Right cardiac atrium (tissue), 5 donors: ENCODE data around the gene CSF3R. TPM values are rescaled to one million over a fixed set of nuclear protein-coding genes. Genes with fewer than 3 reads are reported as not detected.

Source experiments
- ATAC-seq, 2 donors: fragments of 200-7000 bp; cut with Tn5 transposase; one replicate each; pipeline versions ENCODE4 v1.8.0 to v1.9.1; 2020; ENCODE audit warnings: moderate library complexity in 2 of 2, mild to moderate bottlenecking in 1 of 2
- DNase-seq, 3 donors: peaks; one replicate each; pipeline ENCODE4 v3.0.0-alpha.2; 2020
- H3K27ac ChIP-seq: one replicate; pipeline ENCODE4 v1.5.1; 2013; ENCODE audit warnings: mild to moderate bottlenecking, low read length, control low read depth, moderate library complexity
- H3K27me3 ChIP-seq: one replicate; pipeline ENCODE4 v1.6.1; 2013; ENCODE audit not compliant: control insufficient read depth, insufficient read depth
- H3K4me1 ChIP-seq: one replicate; pipeline ENCODE4 v1.6.1; 2013; ENCODE audit warnings: low read length; ENCODE audit not compliant: control insufficient read depth, insufficient read depth
- H3K4me3 ChIP-seq: one replicate; pipeline ENCODE4 v1.5.1; 2013; ENCODE audit warnings: low read length, control low read depth
- H3K9me3 ChIP-seq: one replicate; pipeline ENCODE4 v1.6.1; 2013; ENCODE audit warnings: low read length; ENCODE audit not compliant: control insufficient read depth
- WGBS: extraction: QIAGEN DNeasy Blood & Tissue Kit; methylation state at CpG from one replicate; pipeline ENCODE4 v1.1.7; 2013; 5-methylcytosine and 5-hydroxymethylcytosine counted together
- intact Hi-C, 4 donors: fragments of 100-400 bp; cut with DNase I; formaldehyde crosslinking; loops; one replicate each; pipeline versions ENCODE4 v1.11.0 to v1.14.0; 2022 to 2023
- long read RNA-seq, 4 donors: library from polyadenylated mRNA; unstranded; transcript quantifications; one replicate each; pipeline ENCODE4 v2.0.0, GENCODE V29; 2020 to 2021
- polyA plus RNA-seq: library from polyadenylated mRNA; stranded (reverse); fragments of 200-250 nt; gene quantifications from one replicate; pipeline ENCODE4 v1.2.3, GENCODE V29; 2013
- total RNA-seq, 4 donors: library from RNA; stranded (reverse); fragmentation: NEBNext Ultra II Directional; extraction: Animal tissue kit (Norgen Biotek cat#: 25700); gene quantifications; one replicate each; pipeline ENCODE4 v1.2.1, GENCODE V29; 2021
- donor health status: healthy with polysubstance abuse.
- donor health status: DM: no; HTN: yes; CAD: no.
- donor health status: DM: no; HTN: no; CAD: no.
- donor health status: DM: no; HTN: yes; CAD: no; lungs with severe emphysema.
- donor health status: DM: yes; HTN: yes; CAD: no.

Gene CSF3R
- total RNA-seq (10 to 100 TPM in 1 of 4 donors, 1 to 10 TPM in 3; 5.0 to 10.9 (median 5.9) TPM), polyA plus RNA-seq (4.0 TPM)
- long read RNA-seq, donor 1, partial matches to known transcripts, result 2 of 5 reads
- long read RNA-seq, donor 1, other reads (novel, unspliced or antisense), result 2 of 5 reads
- long read RNA-seq, donor 2, partial matches to known transcripts, result 0 of 2 reads
- long read RNA-seq, donor 2, other reads (novel, unspliced or antisense), result 1 of 2 reads
- long read RNA-seq, donor 3, partial matches to known transcripts, result 7 of 19 reads
- long read RNA-seq, donor 3, other reads (novel, unspliced or antisense), result 11 of 19 reads
- long read RNA-seq, donor 4, partial matches to known transcripts, result 1 of 1 reads
- long read RNA-seq, donor 4, other reads (novel, unspliced or antisense), result 0 of 1 reads

- DNase-seq, result peak; percentile 40 to 73 (median 51)
- 38% methylated on average over 13 of the region's 13 CpGs for WGBS
- Histone ChIP-seq H3K27ac (no peak within 1 kb of the TSS), H3K27me3 (no peaks in the 10 kb centered on the region), H3K4me1 (no peaks in the 10 kb centered on the region), H3K9me3 (no peaks in the 10 kb centered on the region), H3K4me3 (peak within 1 kb of the TSS; percentile 4)
- intact Hi-C loops, result no loop called here
- ATAC-seq, result peak; percentile 30 to 58
Observed at GRCh38 chr1:36482724-36483388, at the start of gene CSF3R. Gene CSF3R, minus strand, starts transcription at chr1:36482913. Its CDS starts 3,417 bp downstream, at chr1:36479496.

- no peak overlapping the region for H3K4me3 ChIP-seq
- no peaks in the 10 kb centered on the region for H3K27me3 ChIP-seq
- H3K9me3 ChIP-seq, result no peaks in the 10 kb centered on the region
- H3K4me1 ChIP-seq, result no peaks in the 10 kb centered on the region
- no peak overlapping the region for H3K27ac ChIP-seq
- WGBS, result 54% methylated on average over 3 of the region's 3 CpGs
- DNase-seq (no peak), ATAC-seq (no peak)
- intact Hi-C loops, result no loop called here
Observed at GRCh38 chr1:36531833-36532232, 49.1 kb upstream of the CSF3R start.

- no peaks in the 10 kb centered on the region for H3K9me3 ChIP-seq
- DNase-seq (no peak), ATAC-seq (no peak)
- H3K27ac ChIP-seq, result no peak overlapping the region
- WGBS, result 85% methylated on average over 6 of the region's 6 CpGs
- H3K4me1 ChIP-seq, result no peaks in the 10 kb centered on the region
- H3K4me3 ChIP-seq, result no peak overlapping the region
- intact Hi-C loops, result no loop called here
- H3K27me3 ChIP-seq, result no peaks in the 10 kb centered on the region
Observed at GRCh38 chr1:36530791-36531190, 48.1 kb upstream of the CSF3R start.

GRCh38 chr1:36530261-36530660 lies 47.5 kb upstream of the CSF3R start:
- H3K27me3 ChIP-seq, result no peaks in the 10 kb centered on the region
- WGBS, result 60% methylated on average over 7 of the region's 7 CpGs

GRCh38 chr1:36529769-36530260 lies 47.1 kb upstream of the CSF3R start:
- H3K27ac ChIP-seq, result no peak overlapping the region
- 46% methylated on average over 3 of the region's 3 CpGs for WGBS
- no peaks in the 10 kb centered on the region for H3K9me3 ChIP-seq
- no peaks in the 10 kb centered on the region for H3K27me3 ChIP-seq
- H3K4me1 ChIP-seq, result no peaks in the 10 kb centered on the region
- ATAC-seq, result no peak
- no peak overlapping the region for H3K4me3 ChIP-seq
- no peak for DNase-seq
- intact Hi-C loops, result no loop called here

More at GRCh38 chr1:36530261-36530660, 47.5 kb upstream of the CSF3R start:
- Histone ChIP-seq H3K4me1 (no peaks in the 10 kb centered on the region), H3K9me3 (no peaks in the 10 kb centered on the region), H3K27ac (no peak overlapping the region), H3K4me3 (no peak overlapping the region)
- DNase-seq, result no peak
- no peak for ATAC-seq
- intact Hi-C loops, result no loop called here

- 67% methylated on average over 7 of the region's 7 CpGs for WGBS
- DNase-seq, result no peak
Observed at GRCh38 chr1:36528361-36529349, 45.9 kb upstream of the CSF3R start.

GRCh38 chr1:36525166-36525565 lies 42.5 kb upstream of the CSF3R start:
- H3K9me3 ChIP-seq, result no peaks in the 10 kb centered on the region
- no peaks in the 10 kb centered on the region for H3K27me3 ChIP-seq
- no peak for ATAC-seq
- 93% methylated on average over 10 of the region's 10 CpGs for WGBS
- no peak overlapping the region for H3K4me3 ChIP-seq
- H3K27ac ChIP-seq, result no peak overlapping the region
- intact Hi-C loops, result no loop called here
- no peak for DNase-seq
- no peaks in the 10 kb centered on the region for H3K4me1 ChIP-seq

More at GRCh38 chr1:36528361-36529349, 45.9 kb upstream of the CSF3R start:
- Histone ChIP-seq H3K9me3 (no peaks in the 10 kb centered on the region), H3K27me3 (no peaks in the 10 kb centered on the region), H3K27ac (no peak overlapping the region), H3K4me3 (no peak overlapping the region), H3K4me1 (no peaks in the 10 kb centered on the region)
- intact Hi-C loops, result no loop called here
- ATAC-seq, result no peak

GRCh38 chr1:36524359-36525062 lies 41.8 kb upstream of the CSF3R start:
- Histone ChIP-seq H3K4me1 (no peaks in the 10 kb centered on the region), H3K9me3 (no peaks in the 10 kb centered on the region), H3K27ac (no peak overlapping the region), H3K4me3 (no peak overlapping the region), H3K27me3 (no peaks in the 10 kb centered on the region)
- intact Hi-C loops, result no loop called here
- DNase-seq, result no peak
- 83% methylated on average over 16 of the region's 16 CpGs for WGBS
- no peak for ATAC-seq

GRCh38 chr1:36523850-36524249 lies 41.1 kb upstream of the CSF3R start:
- Histone ChIP-seq H3K27ac (no peak overlapping the region), H3K9me3 (no peaks in the 10 kb centered on the region), H3K4me3 (no peak overlapping the region), H3K27me3 (no peaks in the 10 kb centered on the region), H3K4me1 (no peaks in the 10 kb centered on the region)
- ATAC-seq (no peak), DNase-seq (no peak)
- intact Hi-C loops, result no loop called here
- 68% methylated on average over 16 of the region's 16 CpGs for WGBS

- Histone ChIP-seq H3K27me3 (no peaks in the 10 kb centered on the region), H3K4me1 (no peaks in the 10 kb centered on the region), H3K27ac (no peak overlapping the region), H3K4me3 (no peak overlapping the region), H3K9me3 (no peaks in the 10 kb centered on the region)
- WGBS, result 81% methylated on average over 4 of the region's 4 CpGs
- intact Hi-C loops, result no loop called here
- DNase-seq, result no peak
- ATAC-seq, result no peak
Observed at GRCh38 chr1:36523230-36523495, 40.5 kb upstream of the CSF3R start.
